ENCODE measurements around the gene ATG4B.

ATG4B gene

DNA sequence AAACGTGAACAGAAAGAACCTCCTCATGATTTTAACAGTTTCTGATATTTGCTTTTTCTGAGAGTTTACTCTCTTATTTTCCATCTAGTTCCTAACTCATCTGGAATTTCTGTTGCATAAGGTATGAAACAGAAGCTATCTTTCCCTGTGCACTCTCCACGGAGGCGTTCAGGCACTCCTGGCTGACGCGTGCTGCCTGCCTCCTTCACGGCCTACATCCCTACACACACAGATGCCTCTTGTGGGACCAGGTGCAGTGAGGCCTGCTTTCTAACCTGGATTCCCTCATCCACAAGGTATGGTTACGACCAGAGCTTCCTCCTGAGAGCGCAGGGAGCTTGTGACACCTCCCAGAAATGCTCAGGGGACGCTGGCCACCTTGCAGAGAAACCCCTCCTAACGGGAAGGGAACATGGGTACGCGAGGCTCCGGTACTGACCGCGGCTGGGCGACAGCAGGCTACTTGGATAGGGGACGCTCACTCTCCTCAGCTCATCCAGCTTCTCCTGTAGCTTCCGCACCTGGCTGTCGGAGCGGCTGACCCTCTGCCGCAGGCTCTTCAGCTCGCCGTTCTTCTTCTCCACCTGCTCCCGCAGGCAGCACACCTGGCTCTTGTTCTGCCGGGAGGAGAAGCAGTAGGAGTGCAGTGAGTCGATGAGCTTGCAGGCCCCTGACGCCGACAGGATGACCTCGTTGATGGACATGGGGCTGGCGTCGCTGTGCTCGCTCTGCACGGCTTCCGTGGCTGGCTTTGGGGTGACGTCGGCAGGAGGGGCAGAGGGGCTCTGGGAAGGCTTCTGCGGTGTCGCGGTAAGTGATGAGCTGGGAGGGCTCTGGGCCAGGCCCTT, 4.8 kb upstream of the ATG4B start:
- H3K4me1 ChIP-seq (ENCODE audit: control insufficient read depth, insufficient read depth, low read length), result peaks cover 18% of the 10 kb centered on the region
- no peak overlapping the region for H3K9ac ChIP-seq (ENCODE audit: low read length)
- peaks cover 32% of the 10 kb centered on the region for H3K36me3 ChIP-seq (ENCODE audit: control insufficient read depth, insufficient read depth, low read length, severe bottlenecking)
- no peaks in the 10 kb centered on the region for H3K9me3 ChIP-seq (ENCODE audit: control insufficient read depth, low read length)
- no peak for DNase-seq (ENCODE audit: low read depth)
- no peaks in the 10 kb centered on the region for H3K27me3 ChIP-seq (replicated peaks; ENCODE audit: control insufficient read depth, insufficient read depth, low read length)
- H3K4me3 ChIP-seq (ENCODE audit: low read length), result no peak overlapping the region

DNA sequence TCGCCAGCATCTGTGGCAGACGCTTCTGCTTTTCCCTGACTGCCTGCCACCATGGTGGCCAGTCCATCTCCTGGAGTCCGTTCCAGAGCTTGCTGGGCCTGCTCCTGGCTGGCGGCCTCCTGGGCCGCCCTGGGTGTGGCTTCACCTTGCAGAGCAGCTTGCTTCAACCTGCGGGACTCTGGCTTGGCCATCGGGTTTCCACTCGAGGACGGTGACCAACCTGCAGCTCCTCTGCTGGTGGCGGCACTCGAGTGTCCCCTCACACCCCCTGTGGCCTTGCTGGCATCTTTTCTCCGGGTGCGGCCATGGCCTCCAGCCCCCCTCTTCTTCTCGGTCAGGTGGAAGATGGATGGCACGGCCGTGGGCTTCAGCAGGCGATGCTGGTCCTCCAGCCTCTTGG, 3.9 kb upstream of the ATG4B start:
- H3K27me3 ChIP-seq (replicated peaks; ENCODE audit: control insufficient read depth, insufficient read depth, low read length), result no peaks in the 10 kb centered on the region
- no peak overlapping the region for H3K9ac ChIP-seq (ENCODE audit: low read length)
- peaks cover 32% of the 10 kb centered on the region for H3K36me3 ChIP-seq (ENCODE audit: control insufficient read depth, insufficient read depth, low read length, severe bottlenecking)
- peaks cover 23% of the 10 kb centered on the region for H3K4me1 ChIP-seq (ENCODE audit: control insufficient read depth, insufficient read depth, low read length)
- DNase-seq (ENCODE audit: low read depth), result no peak
- H3K4me3 ChIP-seq (ENCODE audit: low read length), result no peak overlapping the region
- no peaks in the 10 kb centered on the region for H3K9me3 ChIP-seq (ENCODE audit: control insufficient read depth, low read length)

DNA sequence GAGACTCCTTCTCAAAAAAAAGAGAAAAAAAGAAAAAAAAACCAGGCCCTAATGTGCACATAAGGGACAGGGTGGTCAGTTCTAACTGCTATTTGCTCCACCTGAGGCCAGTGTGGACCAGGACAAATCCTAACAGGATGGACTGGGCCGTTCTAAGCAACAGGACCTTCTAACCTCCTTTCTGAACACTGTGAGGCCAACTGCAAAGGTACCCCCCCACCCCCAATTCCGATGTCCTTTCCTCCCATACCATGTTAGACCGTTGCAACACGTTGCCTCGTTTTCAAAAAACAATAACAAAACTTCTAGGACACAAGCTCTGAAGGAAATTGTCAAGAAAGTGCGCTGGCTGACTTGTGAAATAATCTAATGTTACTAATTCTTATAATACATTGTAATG, 1.7 kb upstream of the ATG4B start:
- Histone ChIP-seq H3K9me3 (ENCODE audit: control insufficient read depth, low read length) (no peaks in the 10 kb centered on the region), H3K9ac (ENCODE audit: low read length) (peak overlapping the region; percentile 93), H3K36me3 (ENCODE audit: control insufficient read depth, insufficient read depth, low read length, severe bottlenecking) (peaks cover 31% of the 10 kb centered on the region), H3K4me3 (ENCODE audit: low read length) (peak overlapping the region; percentile 95), H3K27me3 (replicated peaks; ENCODE audit: control insufficient read depth, insufficient read depth, low read length) (no peaks in the 10 kb centered on the region), H3K4me1 (ENCODE audit: control insufficient read depth, insufficient read depth, low read length) (peaks cover 31% of the 10 kb centered on the region)
- DNase-seq (ENCODE audit: low read depth), result peak; percentile 68

DNA sequence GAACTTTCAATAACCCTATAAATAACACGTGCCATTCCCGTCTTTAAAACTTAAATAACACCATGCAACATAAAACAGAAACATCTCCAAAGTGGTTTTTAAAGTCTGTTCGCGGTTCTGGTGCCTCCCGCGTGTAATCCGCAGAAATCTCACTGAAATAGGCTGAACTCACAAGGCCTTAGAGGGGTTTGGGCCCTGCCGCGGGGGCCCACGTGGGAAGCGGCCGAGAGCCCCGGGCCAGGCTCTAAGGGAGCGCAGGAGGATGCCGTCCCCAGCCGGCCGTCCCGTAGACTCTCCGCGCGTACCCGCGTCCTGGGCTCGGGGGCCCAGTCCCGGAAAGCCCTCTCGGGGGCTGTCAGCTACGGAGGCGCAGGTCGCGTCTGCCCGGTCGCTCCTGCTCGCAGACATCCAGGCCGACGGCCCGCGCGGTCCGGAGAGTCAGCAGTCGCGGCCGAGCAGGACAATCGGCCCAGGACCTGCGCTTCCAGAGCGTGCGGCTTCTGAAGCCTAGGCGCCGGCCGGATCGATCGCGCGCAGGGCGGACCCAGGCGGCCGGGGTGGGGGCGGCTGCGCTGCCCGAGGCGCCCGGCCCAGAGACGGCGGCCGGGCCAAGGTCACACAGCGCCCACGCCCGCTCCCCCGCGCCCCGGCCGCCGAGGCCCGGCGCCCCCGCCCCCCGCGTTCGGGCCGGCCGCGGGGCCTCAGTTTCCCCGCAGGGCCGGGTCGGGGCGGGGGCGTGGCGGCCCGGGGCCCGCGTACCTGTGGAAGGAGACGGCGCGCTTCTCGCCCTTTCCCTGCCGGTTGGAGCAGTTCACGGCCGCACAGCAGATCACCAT, 1.1 kb upstream of the ATG4B start:
- Histone ChIP-seq H3K9ac (ENCODE audit: low read length) (peak overlapping the region; percentile 93), H3K4me3 (ENCODE audit: low read length) (peak overlapping the region; percentile 95), H3K4me1 (ENCODE audit: control insufficient read depth, insufficient read depth, low read length) (peaks cover 31% of the 10 kb centered on the region), H3K9me3 (ENCODE audit: control insufficient read depth, low read length) (no peaks in the 10 kb centered on the region), H3K27me3 (replicated peaks; ENCODE audit: control insufficient read depth, insufficient read depth, low read length) (no peaks in the 10 kb centered on the region), H3K36me3 (ENCODE audit: control insufficient read depth, insufficient read depth, low read length, severe bottlenecking) (peaks cover 25% of the 10 kb centered on the region)
- DNase-seq (ENCODE audit: low read depth), result peak; percentile 76

DNA sequence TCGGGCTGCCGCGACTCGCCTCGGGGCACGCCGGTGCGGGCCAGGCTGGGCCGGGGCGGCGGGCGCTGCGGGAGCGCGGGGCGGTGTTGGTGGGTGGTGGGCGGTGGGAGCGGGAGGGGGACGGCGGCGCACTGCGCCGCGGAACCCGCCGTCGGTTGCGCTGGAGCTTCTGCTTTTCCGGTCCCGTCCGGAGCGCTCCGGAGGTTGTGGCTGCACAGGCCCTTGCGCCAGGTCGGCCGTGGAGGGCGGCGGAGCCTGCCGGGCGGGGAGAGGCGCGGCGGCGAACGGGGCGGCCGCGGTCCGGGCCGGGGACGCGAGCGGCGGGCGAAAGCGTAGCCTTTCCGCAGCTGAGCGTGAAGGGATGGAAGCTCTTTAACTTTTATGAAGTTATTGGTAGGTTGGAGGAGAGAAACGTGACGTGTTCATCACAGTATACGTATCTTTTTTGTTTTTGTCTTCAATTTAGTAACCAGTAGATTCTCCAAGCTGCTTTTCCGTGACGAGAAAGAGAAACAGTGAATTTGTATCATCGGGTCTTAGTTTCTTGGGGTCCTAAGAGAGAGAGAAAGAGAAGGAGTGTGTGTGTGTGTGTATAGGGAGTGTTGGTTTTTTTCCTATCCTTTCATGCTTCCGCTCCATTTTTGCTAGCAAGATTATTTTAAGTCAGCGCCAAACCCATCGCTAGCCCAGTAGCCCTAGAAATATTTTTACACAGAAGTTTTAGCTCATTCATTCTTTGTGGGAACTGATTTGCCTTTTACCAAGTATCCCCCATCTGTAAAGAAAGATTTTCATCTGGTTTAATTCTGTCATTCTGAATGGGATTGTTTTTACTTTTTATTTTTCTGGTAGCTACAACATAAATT, 535 bp downstream of the ATG4B start:
- DNase-seq (ENCODE audit: low read depth), result peak; percentile 71
- peak overlapping the region; percentile 100 for H3K9ac ChIP-seq (ENCODE audit: low read length)
- peak overlapping the region; percentile 95 for H3K4me3 ChIP-seq (ENCODE audit: low read length)
- H3K36me3 ChIP-seq (ENCODE audit: control insufficient read depth, insufficient read depth, low read length, severe bottlenecking), result peaks cover 8% of the 10 kb centered on the region
- no peaks in the 10 kb centered on the region for H3K27me3 ChIP-seq (replicated peaks; ENCODE audit: control insufficient read depth, insufficient read depth, low read length)
- peaks cover 38% of the 10 kb centered on the region for H3K4me1 ChIP-seq (ENCODE audit: control insufficient read depth, insufficient read depth, low read length)
- no peaks in the 10 kb centered on the region for H3K9me3 ChIP-seq (ENCODE audit: control insufficient read depth, low read length)

DNA sequence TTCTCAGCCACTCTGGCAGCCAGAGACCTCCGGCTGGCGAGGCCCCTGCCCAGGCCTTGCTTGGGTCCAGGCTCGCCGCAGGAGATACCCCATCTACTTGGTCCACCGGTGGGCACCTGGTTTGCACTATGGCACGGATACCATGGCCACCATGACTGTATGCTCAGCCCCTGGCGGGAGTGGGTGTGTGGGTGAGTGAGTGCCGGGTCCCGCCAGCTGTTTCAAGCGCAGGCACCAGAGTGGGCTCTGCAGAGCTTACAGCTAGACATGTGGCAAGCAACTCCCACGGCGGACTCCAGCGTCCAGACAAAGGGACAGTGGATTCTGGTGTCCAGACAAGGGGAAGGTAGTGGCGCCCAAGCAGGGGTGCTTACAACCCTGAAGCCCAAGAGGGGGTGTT, 1.4 kb downstream of the ATG4B start:
- peak overlapping the region; percentile 95 for H3K4me3 ChIP-seq (ENCODE audit: low read length)
- peak overlapping the region; percentile 100 for H3K9ac ChIP-seq (ENCODE audit: low read length)
- no peaks in the 10 kb centered on the region for H3K9me3 ChIP-seq (ENCODE audit: control insufficient read depth, low read length)
- H3K27me3 ChIP-seq (replicated peaks; ENCODE audit: control insufficient read depth, insufficient read depth, low read length), result no peaks in the 10 kb centered on the region
- H3K4me1 ChIP-seq (ENCODE audit: control insufficient read depth, insufficient read depth, low read length), result peaks cover 40% of the 10 kb centered on the region
- no peak for DNase-seq (ENCODE audit: low read depth)
- no peaks in the 10 kb centered on the region for H3K36me3 ChIP-seq (ENCODE audit: control insufficient read depth, insufficient read depth, low read length, severe bottlenecking)

DNA sequence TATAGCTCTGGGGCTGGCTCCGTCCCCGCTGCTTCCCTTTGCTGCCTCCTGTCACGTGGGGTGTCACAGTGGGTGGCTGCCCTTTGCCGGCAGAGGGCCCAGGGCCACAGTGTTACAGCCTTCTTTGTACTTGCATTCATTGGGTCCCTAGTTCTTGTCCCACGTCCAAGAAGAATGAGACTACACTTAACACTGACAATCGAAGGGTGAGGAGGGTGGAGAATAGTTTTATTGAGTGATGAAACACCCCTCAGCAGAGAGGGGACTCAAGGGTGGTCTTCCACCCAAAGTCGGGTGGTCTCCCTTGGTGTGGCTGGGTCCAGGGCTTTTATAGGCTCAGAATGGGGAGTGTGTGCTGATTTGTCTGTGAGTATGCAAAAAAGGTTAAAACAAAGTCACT, 1.9 kb downstream of the ATG4B start:
- no peak for DNase-seq (ENCODE audit: low read depth)
- no peaks in the 10 kb centered on the region for H3K27me3 ChIP-seq (replicated peaks; ENCODE audit: control insufficient read depth, insufficient read depth, low read length)
- peak overlapping the region; percentile 95 for H3K4me3 ChIP-seq (ENCODE audit: low read length)
- no peaks in the 10 kb centered on the region for H3K9me3 ChIP-seq (ENCODE audit: control insufficient read depth, low read length)
- no peaks in the 10 kb centered on the region for H3K36me3 ChIP-seq (ENCODE audit: control insufficient read depth, insufficient read depth, low read length, severe bottlenecking)
- peaks cover 37% of the 10 kb centered on the region for H3K4me1 ChIP-seq (ENCODE audit: control insufficient read depth, insufficient read depth, low read length)
- H3K9ac ChIP-seq (ENCODE audit: low read length), result peak overlapping the region; percentile 100

DNA sequence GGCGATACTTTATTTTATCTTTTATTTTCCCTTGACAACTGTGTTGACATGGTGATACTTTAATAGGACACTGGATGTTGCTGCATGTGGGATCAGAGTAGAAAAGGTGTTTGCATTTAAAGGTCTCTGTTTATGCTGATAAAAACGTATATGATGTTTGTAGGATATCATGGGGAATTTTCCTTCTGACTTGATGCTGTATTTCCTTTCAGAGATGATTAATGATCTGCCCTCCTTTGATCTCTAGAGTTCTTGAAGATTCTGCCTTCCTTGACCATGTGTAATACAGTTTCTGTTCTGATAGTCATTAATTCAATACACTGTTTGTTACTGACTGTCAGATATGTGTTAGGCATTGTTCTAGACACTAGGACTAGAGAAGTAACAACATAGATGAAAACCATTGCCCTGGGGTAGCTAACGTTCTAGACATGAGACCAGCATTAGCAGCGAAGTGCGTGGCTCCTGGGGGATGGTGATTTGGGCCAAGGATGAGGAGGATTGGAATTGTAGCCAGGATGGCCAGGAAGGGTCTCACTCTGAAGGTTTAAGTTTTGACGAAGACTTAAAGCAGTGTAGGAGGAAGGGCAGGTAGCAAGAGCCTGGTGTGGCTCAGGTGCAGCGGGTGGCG, 2.8 kb downstream of the ATG4B start:
- Histone ChIP-seq H3K4me1 (ENCODE audit: control insufficient read depth, insufficient read depth, low read length) (peaks cover 30% of the 10 kb centered on the region), H3K36me3 (ENCODE audit: control insufficient read depth, insufficient read depth, low read length, severe bottlenecking) (peaks cover under 1% of the 10 kb centered on the region), H3K9ac (ENCODE audit: low read length) (no peak overlapping the region), H3K4me3 (ENCODE audit: low read length) (no peak overlapping the region), H3K9me3 (ENCODE audit: control insufficient read depth, low read length) (no peaks in the 10 kb centered on the region), H3K27me3 (replicated peaks; ENCODE audit: control insufficient read depth, insufficient read depth, low read length) (no peaks in the 10 kb centered on the region)
- no peak for DNase-seq (ENCODE audit: low read depth)

DNA sequence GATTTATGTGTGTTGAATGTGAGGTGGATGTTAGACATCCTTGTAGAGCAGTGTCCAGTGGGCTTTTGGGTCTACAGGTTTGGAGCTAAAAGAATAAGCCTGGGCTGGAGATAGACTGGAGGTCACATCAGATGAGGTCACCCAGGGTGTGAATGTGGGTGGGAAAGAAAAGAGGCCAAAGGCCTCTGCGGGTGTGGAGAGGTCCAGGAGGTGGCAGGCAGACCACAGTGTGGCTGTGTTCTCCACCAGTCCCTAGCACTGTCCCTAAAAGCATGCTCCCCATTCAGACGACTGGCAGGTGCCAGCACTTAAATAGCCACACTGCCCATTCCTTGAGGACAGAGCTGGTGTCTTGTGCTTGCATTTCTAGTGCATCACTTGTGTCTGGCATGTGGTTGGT, 4.1 kb downstream of the ATG4B start:
- no peak for DNase-seq (ENCODE audit: low read depth)
- Histone ChIP-seq H3K9me3 (ENCODE audit: control insufficient read depth, low read length) (no peaks in the 10 kb centered on the region), H3K9ac (ENCODE audit: low read length) (no peak overlapping the region), H3K4me3 (ENCODE audit: low read length) (no peak overlapping the region), H3K27me3 (replicated peaks; ENCODE audit: control insufficient read depth, insufficient read depth, low read length) (no peaks in the 10 kb centered on the region), H3K4me1 (ENCODE audit: control insufficient read depth, insufficient read depth, low read length) (peaks cover 30% of the 10 kb centered on the region), H3K36me3 (ENCODE audit: control insufficient read depth, insufficient read depth, low read length, severe bottlenecking) (peaks cover 4% of the 10 kb centered on the region)

DNA sequence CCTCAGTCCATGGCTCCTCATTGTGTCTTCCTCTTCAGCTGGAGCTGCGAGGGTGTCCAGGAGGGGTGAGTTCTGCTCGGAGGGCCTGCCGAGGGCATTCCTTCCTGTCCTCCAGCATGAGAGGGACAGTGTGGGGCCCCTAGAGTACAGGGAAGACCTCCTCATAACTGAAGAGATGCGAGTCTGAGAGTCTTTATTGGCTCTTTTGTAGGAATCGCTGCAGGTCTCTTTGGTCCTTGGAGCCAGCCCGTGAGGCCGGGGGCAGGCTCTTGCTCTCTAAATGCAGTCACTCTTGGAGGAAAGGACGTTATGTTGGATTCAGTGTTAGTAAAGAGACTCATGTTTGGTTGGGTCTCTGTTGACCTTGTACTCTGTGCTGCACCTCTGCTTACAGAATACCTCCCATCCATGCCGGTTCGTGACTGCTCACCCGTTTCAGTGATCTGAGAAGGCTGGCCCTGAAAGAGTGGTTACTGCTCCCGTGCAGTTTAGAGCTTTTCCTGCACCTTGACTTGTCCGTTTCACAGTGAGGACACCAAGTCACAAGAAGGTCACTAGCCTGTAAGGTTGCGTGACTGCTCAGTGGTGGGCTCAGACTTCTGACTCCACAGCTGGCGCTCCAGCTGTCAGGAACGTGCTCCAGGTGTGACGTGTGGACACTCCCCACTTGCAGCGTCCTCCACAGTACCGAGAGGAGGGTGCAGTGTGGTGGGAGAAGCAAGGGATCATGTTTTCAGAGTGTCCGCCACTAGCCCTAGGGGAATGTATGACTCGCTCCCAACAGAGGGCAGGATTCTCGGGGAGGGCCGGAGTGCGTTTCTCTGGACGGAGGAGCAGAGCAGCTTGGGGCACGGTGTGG, 7.8 kb downstream of the ATG4B start:
- Histone ChIP-seq H3K27me3 (replicated peaks; ENCODE audit: control insufficient read depth, insufficient read depth, low read length) (no peaks in the 10 kb centered on the region), H3K36me3 (ENCODE audit: control insufficient read depth, insufficient read depth, low read length, severe bottlenecking) (peaks cover 4% of the 10 kb centered on the region), H3K9me3 (ENCODE audit: control insufficient read depth, low read length) (no peaks in the 10 kb centered on the region), H3K4me1 (ENCODE audit: control insufficient read depth, insufficient read depth, low read length) (peaks cover 32% of the 10 kb centered on the region), H3K9ac (ENCODE audit: low read length) (no peak overlapping the region), H3K4me3 (ENCODE audit: low read length) (no peak overlapping the region)
- no peak for DNase-seq (ENCODE audit: low read depth)
